ENCODE measurements around the gene CTNNBL1.

Gene CTNNBL1

DNA sequence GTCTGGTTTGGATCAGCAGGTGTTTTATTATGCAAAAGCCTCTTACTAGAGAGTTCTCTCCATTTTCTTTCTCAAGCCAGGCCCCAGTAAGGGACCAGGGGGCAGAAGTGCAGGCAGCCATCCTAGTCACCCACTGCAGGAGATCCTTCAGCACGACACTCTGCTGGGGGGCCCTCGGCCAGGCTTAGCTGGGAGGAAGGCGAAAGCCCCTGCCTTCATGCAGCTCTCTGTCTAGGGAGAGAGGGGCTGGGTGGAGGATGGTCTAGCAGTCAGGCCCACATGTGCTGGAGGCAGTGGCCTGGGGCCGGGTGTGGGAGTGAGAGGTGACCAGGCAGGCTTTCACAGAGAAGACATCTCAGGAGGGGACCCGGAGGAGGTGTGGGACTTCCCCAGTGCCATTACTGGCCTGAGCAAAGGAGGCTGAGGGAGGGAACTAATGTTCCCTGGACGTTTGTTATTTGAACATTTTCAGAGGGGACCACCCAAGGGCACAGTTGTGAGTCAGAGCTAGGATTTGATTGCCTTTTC, 175.6 kb downstream of the CTNNBL1 start:
- Histone ChIP-seq H3K36me3 (ENCODE audit: control insufficient read depth in 1 of 2, insufficient read depth in 2 of 2, low read length in 2 of 2) (peaks cover 28 to 66% of the 10 kb centered on the region in 2 donors), H3K27me3 (ENCODE audit: control insufficient read depth in 1 of 2, insufficient read depth in 2 of 2, low read length in 2 of 2) (no peaks in the 10 kb centered on the region), H3K9me3 (ENCODE audit: control insufficient read depth in 1 of 2, low read length in 2 of 2) (no peaks in the 10 kb centered on the region), H3K4me3 (ENCODE audit: low read depth in 1 of 2, low read length in 2 of 2) (no peak overlapping the region), H3K27ac (ENCODE audit: low read depth, low read length) (no peak overlapping the region), H3K4me1 (ENCODE audit: control insufficient read depth in 1 of 2, insufficient read depth in 2 of 2, low read length in 2 of 2) (no peaks in the 10 kb centered on the region), H3K9ac (ENCODE audit: low read depth in 1 of 2, low read length in 2 of 2) (no peak overlapping the region)

DNA sequence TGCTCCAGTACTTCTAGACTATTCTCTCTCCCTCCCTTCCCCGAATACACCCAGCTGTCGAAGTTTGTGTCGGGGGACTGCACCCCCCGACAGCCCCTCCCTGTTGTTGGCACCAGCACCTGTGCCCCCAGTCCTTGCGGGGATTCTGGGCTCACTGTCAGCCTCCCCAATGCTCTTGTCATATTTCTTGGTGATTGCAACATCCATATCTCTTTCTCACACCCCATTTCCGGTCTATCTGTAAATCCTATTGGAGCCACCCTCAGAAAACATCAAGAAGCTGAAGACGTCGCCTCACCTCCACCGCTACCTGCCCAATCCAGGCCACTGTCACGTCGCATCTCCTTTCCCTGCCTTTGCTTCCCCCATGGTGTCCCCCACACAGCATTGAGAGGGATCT, 176.5 kb downstream of the CTNNBL1 start:
- Histone ChIP-seq H3K9ac (ENCODE audit: low read depth in 1 of 2, low read length in 2 of 2) (no peak overlapping the region), H3K27me3 (ENCODE audit: control insufficient read depth in 1 of 2, insufficient read depth in 2 of 2, low read length in 2 of 2) (no peaks in the 10 kb centered on the region), H3K36me3 (ENCODE audit: control insufficient read depth in 1 of 2, insufficient read depth in 2 of 2, low read length in 2 of 2) (peaks cover 22 to 60% of the 10 kb centered on the region in 2 donors), H3K27ac (ENCODE audit: low read depth, low read length) (no peak overlapping the region), H3K4me1 (ENCODE audit: control insufficient read depth in 1 of 2, insufficient read depth in 2 of 2, low read length in 2 of 2) (no peaks in the 10 kb centered on the region), H3K4me3 (ENCODE audit: low read depth in 1 of 2, low read length in 2 of 2) (no peak overlapping the region), H3K9me3 (ENCODE audit: control insufficient read depth in 1 of 2, low read length in 2 of 2) (no peaks in the 10 kb centered on the region)

DNA sequence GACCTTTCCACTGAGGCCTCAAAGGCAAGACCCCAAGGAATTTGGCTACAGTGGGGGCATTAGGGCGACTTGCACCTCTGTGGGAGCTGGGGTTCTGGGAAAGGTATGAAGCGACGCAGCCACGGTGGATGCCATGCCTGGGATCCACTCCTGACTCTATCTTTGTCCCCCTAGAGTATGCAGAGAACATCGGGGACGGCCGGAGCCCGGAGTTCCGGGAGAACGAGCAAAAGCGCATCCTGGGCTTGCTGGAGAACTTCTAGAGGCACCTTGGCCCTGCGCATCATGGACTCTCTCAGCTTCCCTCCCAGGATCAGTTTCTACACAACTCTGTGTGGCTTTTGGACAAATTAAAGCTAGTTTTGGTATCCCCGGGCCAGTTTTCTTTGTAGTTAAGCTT, 177.9 kb downstream of the CTNNBL1 start:
- Histone ChIP-seq H3K4me3 (ENCODE audit: low read depth in 1 of 2, low read length in 2 of 2) (no peak overlapping the region), H3K4me1 (ENCODE audit: control insufficient read depth in 1 of 2, insufficient read depth in 2 of 2, low read length in 2 of 2) (no peaks in the 10 kb centered on the region), H3K36me3 (ENCODE audit: control insufficient read depth in 1 of 2, insufficient read depth in 2 of 2, low read length in 2 of 2) (peaks cover 22 to 49% of the 10 kb centered on the region in 2 donors), H3K27ac (ENCODE audit: low read depth, low read length) (no peak overlapping the region), H3K9ac (ENCODE audit: low read depth in 1 of 2, low read length in 2 of 2) (no peak overlapping the region), H3K9me3 (ENCODE audit: control insufficient read depth in 1 of 2, low read length in 2 of 2) (no peaks in the 10 kb centered on the region), H3K27me3 (ENCODE audit: control insufficient read depth in 1 of 2, insufficient read depth in 2 of 2, low read length in 2 of 2) (no peaks in the 10 kb centered on the region)

DNA sequence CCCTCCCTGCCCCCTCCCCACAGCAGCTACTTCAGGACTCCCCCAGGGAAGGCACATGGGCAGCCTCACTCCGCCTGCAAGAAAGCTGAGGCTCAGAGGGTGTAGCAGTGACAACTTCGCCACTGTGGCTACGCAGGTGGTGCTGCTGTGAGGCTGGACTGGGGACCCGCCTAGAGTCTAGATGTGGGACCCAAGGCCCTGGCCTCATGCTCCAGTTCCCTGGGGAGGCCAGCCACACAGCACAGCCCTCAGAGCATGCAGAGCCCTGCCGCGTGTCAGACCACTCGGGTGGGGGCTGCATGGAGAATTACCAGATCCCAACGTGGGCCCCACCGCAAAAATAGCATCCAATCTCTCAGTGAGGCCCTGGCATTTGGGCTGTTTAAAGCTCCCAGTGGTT, 178.3 kb downstream of the CTNNBL1 start:
- H3K27ac ChIP-seq (ENCODE audit: low read depth, low read length), result no peak overlapping the region
- peaks cover 22 to 49% of the 10 kb centered on the region in 2 donors for H3K36me3 ChIP-seq (ENCODE audit: control insufficient read depth in 1 of 2, insufficient read depth in 2 of 2, low read length in 2 of 2)
- no peaks in the 10 kb centered on the region for H3K4me1 ChIP-seq (ENCODE audit: control insufficient read depth in 1 of 2, insufficient read depth in 2 of 2, low read length in 2 of 2)

DNA sequence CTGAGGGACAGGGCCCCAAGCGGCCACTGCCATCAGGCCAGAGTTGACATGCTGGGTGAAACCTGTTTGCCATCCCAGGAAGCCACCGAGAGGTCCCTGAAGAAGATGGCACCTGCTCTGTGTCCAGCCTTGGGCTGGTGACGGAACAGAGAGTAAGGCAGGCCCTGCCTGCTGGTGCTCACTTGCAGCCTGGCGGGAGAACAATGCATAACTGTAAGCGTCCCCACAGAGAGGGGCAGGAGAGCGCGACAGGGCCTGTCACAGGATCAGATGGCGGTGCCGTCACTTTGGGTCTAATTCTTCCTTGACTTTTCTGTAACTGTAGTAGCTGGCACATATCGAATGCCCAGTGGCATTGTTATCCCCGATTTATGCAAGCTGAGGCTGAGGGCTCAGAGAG, 180.1 kb downstream of the CTNNBL1 start:
- no peaks in the 10 kb centered on the region for H3K9me3 ChIP-seq (ENCODE audit: control insufficient read depth in 1 of 2, low read length in 2 of 2)
- H3K27ac ChIP-seq (ENCODE audit: low read depth, low read length), result no peak overlapping the region
- no peak overlapping the region for H3K9ac ChIP-seq (ENCODE audit: low read depth in 1 of 2, low read length in 2 of 2)
- H3K4me3 ChIP-seq (ENCODE audit: low read depth in 1 of 2, low read length in 2 of 2), result no peak overlapping the region
- H3K27me3 ChIP-seq (ENCODE audit: control insufficient read depth in 1 of 2, insufficient read depth in 2 of 2, low read length in 2 of 2), result no peaks in the 10 kb centered on the region
- H3K4me1 ChIP-seq (ENCODE audit: control insufficient read depth in 1 of 2, insufficient read depth in 2 of 2, low read length in 2 of 2), result no peaks in the 10 kb centered on the region
- peaks cover 15 to 41% of the 10 kb centered on the region in 2 donors for H3K36me3 ChIP-seq (ENCODE audit: control insufficient read depth in 1 of 2, insufficient read depth in 2 of 2, low read length in 2 of 2)

More for the DNA sequence above, 178.3 kb downstream of the CTNNBL1 start:
- Histone ChIP-seq H3K4me3 (ENCODE audit: low read depth in 1 of 2, low read length in 2 of 2) (no peak overlapping the region), H3K9me3 (ENCODE audit: control insufficient read depth in 1 of 2, low read length in 2 of 2) (no peaks in the 10 kb centered on the region), H3K27me3 (ENCODE audit: control insufficient read depth in 1 of 2, insufficient read depth in 2 of 2, low read length in 2 of 2) (no peaks in the 10 kb centered on the region), H3K9ac (ENCODE audit: low read depth in 1 of 2, low read length in 2 of 2) (no peak overlapping the region)

DNA sequence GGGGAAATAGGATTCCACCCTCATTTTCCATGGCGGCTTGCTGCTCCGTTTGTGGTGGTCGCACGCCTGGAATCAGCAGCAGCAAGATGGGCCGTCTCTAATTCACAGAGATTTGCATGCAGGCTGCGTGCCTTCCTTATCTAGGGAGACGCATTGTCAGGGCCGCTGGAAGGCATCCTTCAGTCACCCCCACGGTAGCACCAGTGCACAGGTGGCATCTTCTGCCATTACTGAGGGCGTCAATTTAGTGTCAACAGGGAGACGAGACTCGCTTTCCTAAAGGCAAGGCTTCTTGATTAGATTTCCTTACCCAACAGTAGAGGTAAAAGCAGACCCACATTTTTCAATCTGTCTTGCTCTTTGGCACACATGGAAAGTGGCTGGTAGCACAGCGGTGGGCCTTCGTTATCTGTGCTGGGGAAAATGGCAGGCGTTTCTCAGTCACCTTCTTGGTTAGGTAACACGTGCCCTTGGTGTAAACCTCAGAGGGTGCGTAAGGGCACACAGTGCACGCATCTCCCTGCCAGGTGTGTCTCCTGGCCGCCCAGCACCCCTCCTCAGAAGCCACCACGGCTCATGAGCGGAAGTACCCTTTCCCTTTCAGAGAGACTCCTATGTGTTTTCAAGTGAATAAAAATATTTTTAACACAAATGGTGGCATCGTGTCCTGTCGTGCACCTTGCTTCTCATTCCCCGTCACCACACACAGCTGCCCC, 181.8 kb downstream of the CTNNBL1 start:
- Histone ChIP-seq H3K9me3 (ENCODE audit: control insufficient read depth in 1 of 2, low read length in 2 of 2) (no peaks in the 10 kb centered on the region), H3K4me1 (ENCODE audit: control insufficient read depth in 1 of 2, insufficient read depth in 2 of 2, low read length in 2 of 2) (peaks cover 0 to under 1% of the 10 kb centered on the region in 2 donors), H3K27ac (ENCODE audit: low read depth, low read length) (no peak overlapping the region), H3K4me3 (ENCODE audit: low read depth in 1 of 2, low read length in 2 of 2) (no peak overlapping the region), H3K9ac (ENCODE audit: low read depth in 1 of 2, low read length in 2 of 2) (no peak overlapping the region), H3K27me3 (ENCODE audit: control insufficient read depth in 1 of 2, insufficient read depth in 2 of 2, low read length in 2 of 2) (no peaks in the 10 kb centered on the region), H3K36me3 (ENCODE audit: control insufficient read depth in 1 of 2, insufficient read depth in 2 of 2, low read length in 2 of 2) (peaks cover 8 to 32% of the 10 kb centered on the region in 2 donors)

DNA sequence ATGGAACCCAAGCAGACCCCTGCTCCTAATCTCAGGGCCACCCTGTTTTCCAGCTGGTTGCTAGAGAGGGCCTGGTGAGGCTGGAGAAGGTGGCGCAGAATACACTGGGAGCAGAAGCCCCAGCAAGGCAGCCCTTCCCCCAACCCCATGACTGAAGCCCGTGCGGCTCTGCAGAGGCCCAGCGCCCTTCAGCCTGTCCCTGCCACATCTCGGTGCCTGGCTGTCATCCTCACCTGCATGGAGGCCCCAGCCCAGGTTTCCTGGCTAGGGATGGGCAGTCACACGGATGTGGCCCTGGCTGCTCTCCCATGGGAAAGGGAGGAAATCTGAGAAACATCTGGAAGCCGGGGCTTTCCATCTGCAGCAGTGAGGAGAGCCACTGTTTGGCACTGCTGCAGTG, 183.0 kb downstream of the CTNNBL1 start:
- Histone ChIP-seq H3K9ac (ENCODE audit: low read depth in 1 of 2, low read length in 2 of 2) (no peak overlapping the region), H3K4me1 (ENCODE audit: control insufficient read depth in 1 of 2, insufficient read depth in 2 of 2, low read length in 2 of 2) (peaks cover 0 to 8% of the 10 kb centered on the region in 2 donors)

DNA sequence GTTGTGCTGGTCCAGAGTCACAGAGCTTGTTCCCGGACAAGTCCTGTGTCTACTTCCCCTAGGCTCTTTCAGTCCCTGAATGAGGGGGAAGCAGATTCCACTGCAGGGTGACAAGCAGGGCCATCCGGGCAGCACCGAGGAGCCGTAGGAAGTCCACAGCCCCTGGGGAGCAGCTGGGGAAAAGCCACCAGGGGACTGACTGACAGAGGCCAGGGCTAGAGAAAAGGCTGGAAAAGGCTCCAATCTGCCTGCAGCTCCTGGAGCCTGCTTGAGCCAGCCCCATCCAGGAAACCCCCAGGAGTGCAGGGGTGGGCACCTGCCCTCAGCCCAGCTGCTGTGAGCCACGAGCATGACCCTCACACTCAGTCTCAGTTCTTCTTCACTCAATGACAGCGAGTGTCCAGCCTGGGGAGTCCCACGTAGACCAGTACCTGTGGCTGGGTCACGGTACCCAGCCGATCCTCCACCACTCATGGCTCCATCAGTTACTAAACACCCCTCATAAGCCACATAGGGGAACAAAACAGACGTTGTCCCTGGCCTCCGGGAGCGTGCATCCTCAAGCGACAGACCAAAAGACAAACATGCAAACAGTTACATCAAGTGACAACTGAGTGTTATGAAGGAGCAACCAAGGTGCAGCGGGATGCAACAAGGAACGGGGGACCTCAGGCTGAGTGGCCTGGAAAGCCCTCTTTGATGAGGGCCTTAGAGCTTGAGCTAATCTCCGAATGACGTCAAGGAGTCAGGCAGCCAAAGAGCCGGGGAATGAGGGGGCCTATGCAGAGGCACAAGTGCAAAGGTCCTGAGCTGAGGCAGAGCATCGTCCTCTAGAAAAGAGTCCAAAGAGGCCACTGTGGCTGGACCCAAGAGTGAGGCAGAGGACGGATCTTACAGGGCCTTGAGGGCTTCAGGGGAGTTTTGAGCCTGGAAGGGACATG, 184.3 kb downstream of the CTNNBL1 start:
- no peaks in the 10 kb centered on the region for H3K27me3 ChIP-seq (ENCODE audit: control insufficient read depth in 1 of 2, insufficient read depth in 2 of 2, low read length in 2 of 2)
- no peak overlapping the region for H3K27ac ChIP-seq (ENCODE audit: low read depth, low read length)
- H3K9me3 ChIP-seq (ENCODE audit: control insufficient read depth in 1 of 2, low read length in 2 of 2), result no peaks in the 10 kb centered on the region
- peaks cover 7 to 14% of the 10 kb centered on the region in 2 donors for H3K36me3 ChIP-seq (ENCODE audit: control insufficient read depth in 1 of 2, insufficient read depth in 2 of 2, low read length in 2 of 2)
- no peak overlapping the region for H3K9ac ChIP-seq (ENCODE audit: low read depth in 1 of 2, low read length in 2 of 2)
- no peak overlapping the region for H3K4me3 ChIP-seq (ENCODE audit: low read depth in 1 of 2, low read length in 2 of 2)
- H3K4me1 ChIP-seq (ENCODE audit: control insufficient read depth in 1 of 2, insufficient read depth in 2 of 2, low read length in 2 of 2), result peaks cover 0 to 8% of the 10 kb centered on the region in 2 donors

More for the DNA sequence above, 183.0 kb downstream of the CTNNBL1 start:
- Histone ChIP-seq H3K4me3 (ENCODE audit: low read depth in 1 of 2, low read length in 2 of 2) (no peak overlapping the region), H3K9me3 (ENCODE audit: control insufficient read depth in 1 of 2, low read length in 2 of 2) (no peaks in the 10 kb centered on the region), H3K27ac (ENCODE audit: low read depth, low read length) (no peak overlapping the region), H3K27me3 (ENCODE audit: control insufficient read depth in 1 of 2, insufficient read depth in 2 of 2, low read length in 2 of 2) (no peaks in the 10 kb centered on the region), H3K36me3 (ENCODE audit: control insufficient read depth in 1 of 2, insufficient read depth in 2 of 2, low read length in 2 of 2) (peaks cover 7 to 20% of the 10 kb centered on the region in 2 donors)

DNA sequence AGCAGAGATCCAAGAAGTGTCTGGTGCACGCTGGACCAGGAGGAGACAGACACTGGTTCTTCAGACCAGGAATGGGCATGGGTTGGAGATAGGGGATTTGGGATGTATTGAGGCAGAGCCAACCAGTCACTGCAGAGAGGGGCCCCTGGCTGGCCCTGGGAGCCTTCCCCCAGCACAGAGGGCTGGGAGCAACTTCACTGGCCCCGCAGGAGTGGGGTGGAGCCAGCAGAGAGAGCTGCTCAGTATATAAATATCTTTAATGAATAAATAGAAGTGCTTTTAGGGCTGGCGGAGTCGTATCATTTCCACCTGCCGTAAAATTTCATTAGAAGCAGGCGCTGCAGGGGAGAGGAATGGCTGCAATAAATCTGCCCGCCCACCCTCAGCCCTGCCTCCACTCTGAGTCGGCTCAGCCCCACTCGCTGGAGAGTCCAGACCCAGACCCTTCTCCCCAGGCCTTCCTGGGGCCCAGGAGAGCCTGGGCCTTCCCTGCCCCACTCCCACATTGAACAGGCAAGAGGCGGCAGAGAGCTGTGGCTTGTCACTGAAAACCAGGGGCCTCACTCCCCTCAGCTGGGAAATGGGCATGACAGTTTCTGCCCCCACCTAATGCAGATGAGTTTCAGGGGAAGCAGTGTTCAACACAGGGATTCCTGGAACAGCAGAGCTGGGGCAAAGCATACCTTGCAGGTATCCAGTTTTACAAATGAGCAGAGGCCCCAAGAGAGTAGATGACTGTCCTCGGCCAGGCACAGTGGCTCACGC, 185.2 kb downstream of the CTNNBL1 start:
- H3K4me1 ChIP-seq (ENCODE audit: control insufficient read depth in 1 of 2, insufficient read depth in 2 of 2, low read length in 2 of 2), result peaks cover 0 to 8% of the 10 kb centered on the region in 2 donors

More for the DNA sequence above, 185.2 kb downstream of the CTNNBL1 start:
- Histone ChIP-seq H3K4me3 (ENCODE audit: low read depth in 1 of 2, low read length in 2 of 2) (no peak overlapping the region), H3K27me3 (ENCODE audit: control insufficient read depth in 1 of 2, insufficient read depth in 2 of 2, low read length in 2 of 2) (no peaks in the 10 kb centered on the region), H3K9me3 (ENCODE audit: control insufficient read depth in 1 of 2, low read length in 2 of 2) (no peaks in the 10 kb centered on the region), H3K36me3 (ENCODE audit: control insufficient read depth in 1 of 2, insufficient read depth in 2 of 2, low read length in 2 of 2) (peaks cover 1 to 6% of the 10 kb centered on the region in 2 donors), H3K9ac (ENCODE audit: low read depth in 1 of 2, low read length in 2 of 2) (no peak overlapping the region), H3K27ac (ENCODE audit: low read depth, low read length) (no peak overlapping the region)

All from duodenal mucosa (tissue), 2 donors.